Transverse colon (tissue), 4 donors: ENCODE results near the gene ZNG1B.
"Not testable (repeated sequence)": the region's sequence is repeated elsewhere in the genome, so short reads cannot be mapped to it uniquely, and the experiment has no call there.

Experiments used
- CTCF ChIP-seq, 5 experiments: fragments of 200-600 bp in 3 of 5; fragments of 450-650 bp in 2 of 5; sonication (generic) in 3 of 5; IDR thresholded peaks; 1 replicate in 2 of 5; 2 replicates in 3 of 5; pipeline ENCODE4 v1.5.1; 2016 to 2017; ENCODE audit warnings: antibody characterized with exemption in 5 of 5, inconsistent platforms in 3 of 5, mild to moderate bottlenecking in 2 of 5, moderate library complexity in 1 of 5
- POLR2A ChIP-seq: fragments of 450-650 bp; IDR thresholded peaks from one replicate; pipeline ENCODE4 v1.6.1; 2016; ENCODE audit warnings: antibody characterized with exemption, mild to moderate bottlenecking, moderate library complexity
- POLR2AphosphoS5 ChIP-seq, 3 donors: sonication (generic); formaldehyde crosslinking; IDR thresholded peaks; one replicate each; pipeline ENCODE4 v1.6.1; 2016; ENCODE audit warnings: antibody characterized with exemption in 3 of 3

- TF ChIP-seq CTCF (IDR thresholded peaks at IDR 0.05); POLR2A; POLR2AphosphoS5 (IDR thresholded peaks at IDR 0.05): not testable (repeated sequence)
Observed at GRCh38 chr2:113536573-113536972, 99.1 kb downstream of the ZNG1B start.
